ENCODE results near the gene PITX1. TPM values are rescaled to one million over a fixed set of nuclear protein-coding genes. Genes with fewer than 3 reads are reported as not detected.

The PITX1 gene
- total RNA-seq, 1 experiment from 2014 or later: 31.0 TPM

DNA sequence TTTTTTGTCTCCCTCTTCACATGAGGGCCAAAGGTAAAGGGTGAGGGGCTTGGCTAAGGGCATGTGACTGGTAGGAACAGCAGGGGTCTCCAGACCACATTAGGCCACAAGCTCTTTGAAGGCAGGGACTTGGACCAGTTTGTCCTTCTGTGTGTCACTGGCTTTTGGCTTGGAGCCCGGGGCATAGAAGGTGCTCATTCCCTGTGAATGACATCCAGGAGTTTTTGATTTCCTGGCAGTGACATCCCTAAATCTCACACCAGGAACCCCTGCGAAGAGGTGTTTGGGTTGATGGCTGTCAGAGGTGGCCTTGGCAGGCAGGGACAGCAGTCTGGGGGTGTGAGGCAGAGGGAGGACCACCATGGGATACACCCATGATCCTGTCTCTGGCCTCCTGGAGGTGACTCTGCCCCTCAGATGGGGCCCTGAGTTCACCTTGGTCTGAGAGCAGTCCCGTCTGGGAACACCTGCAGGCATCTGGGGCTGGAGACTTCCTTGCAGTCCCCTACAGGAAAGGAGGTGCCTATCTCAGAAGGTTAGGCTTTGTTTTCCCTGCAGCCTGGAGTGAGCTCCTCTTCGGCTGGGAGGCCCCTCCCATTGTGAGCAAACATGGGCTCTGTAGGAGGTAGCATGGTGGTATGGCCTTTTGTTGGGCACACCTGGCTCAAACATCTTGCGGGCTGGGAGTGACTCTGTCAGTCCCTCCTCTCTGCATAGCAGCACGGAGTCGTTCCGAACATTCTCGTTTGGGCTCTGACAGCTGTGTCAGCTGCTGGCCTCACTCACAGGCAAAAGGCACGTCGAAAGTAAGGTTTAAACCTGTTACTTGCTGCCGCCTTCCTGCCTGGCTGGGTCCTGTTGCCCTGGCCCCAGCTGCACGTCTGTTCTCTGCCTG is 38.6 kb upstream of the PITX1 start:
- H3K9ac ChIP-seq (ENCODE audit: low read length): no peak overlapping the region
- ChIA-PET RAD21 (ENCODE audit: low non-redundant PET in 1 of 2, low total read pairs in 2 of 2, uncharacterized antibody in 2 of 2, unreplicated experiment in 2 of 2) (no interaction called here), CTCF (no interaction called here), POLR2A (interaction anchor here (0.6 kb wide), 1 partner anchor 10 kb away, joined by 3 read pairs; no protein-coding TSS in a partner anchor)
- DNase-seq (ENCODE audit: low read depth, low spot score): no peak
- no peak overlapping the region for H3K27ac ChIP-seq (ENCODE audit: low read depth, low read length)
- BruUV-seq (replicated peaks): no TSS peak
- H4K20me1 ChIP-seq (ENCODE audit: insufficient read depth): no peaks in the 10 kb centered on the region
- TF ChIP-seq ZNF274 (IDR thresholded peaks at IDR 0.05; ENCODE audit: low read depth, low read length): no peak
- TF ChIP-seq YY1 (IDR thresholded peaks at IDR 0.05; ENCODE audit: extremely low read depth, insufficient replicate concordance, low read depth, low read length): no peak
- no peak for TF ChIP-seq ZBTB33 (IDR thresholded peaks at IDR 0.05; ENCODE audit: extremely low read depth, insufficient replicate concordance, low read length)
- no peak for TF ChIP-seq EGR1 (IDR thresholded peaks at IDR 0.05; ENCODE audit: low read depth)
- TF ChIP-seq EZH2 (IDR thresholded peaks at IDR 0.05): no peak
- no peak for TF ChIP-seq ELF1 (IDR thresholded peaks at IDR 0.05; ENCODE audit: borderline replicate concordance, low read depth)
- no peak for TF ChIP-seq SRF (IDR thresholded peaks at IDR 0.05; ENCODE audit: low read depth)
- no peak for TF ChIP-seq ZFX (IDR thresholded peaks at IDR 0.05)
- no peak for TF ChIP-seq CTCF (IDR thresholded peaks at IDR 0.05 in 2 of 3, conservative IDR thresholded peaks at IDR 0.05 in 1 of 3; ENCODE audit: borderline replicate concordance in 1 of 3, insufficient read depth in 1 of 3, low read depth in 2 of 3, low read length in 2 of 3)
- no peak for TF ChIP-seq RAD21 (IDR thresholded peaks at IDR 0.05; ENCODE audit: low read depth)
- no peak for TF ChIP-seq FOSL1 (IDR thresholded peaks at IDR 0.05; ENCODE audit: low read depth)
- no peak for TF ChIP-seq JUND (IDR thresholded peaks at IDR 0.05)
- no peaks in the 10 kb centered on the region for H3K27me3 ChIP-seq (ENCODE audit: insufficient read depth, low read length)
- H3K4me1 ChIP-seq (ENCODE audit: control insufficient read depth in 1 of 2, insufficient read depth in 2 of 2, low read length in 2 of 2): no peaks in the 10 kb centered on the region
- intact Hi-C loops (cut with micrococcal nuclease): no loop called here
- H3K4me2 ChIP-seq (ENCODE audit: low read length): no peak overlapping the region
- no peaks in the 10 kb centered on the region for H3K9me2 ChIP-seq (ENCODE audit: insufficient read depth)
- H3K4me3 ChIP-seq (replicated peaks in 1 of 2; ENCODE audit: low read depth in 1 of 2, low read length in 2 of 2): no peak overlapping the region
- H3K79me2 ChIP-seq (ENCODE audit: insufficient read depth, low read length): no peaks in the 10 kb centered on the region
- no peaks in the 10 kb centered on the region for H3K9me3 ChIP-seq (ENCODE audit: control insufficient read depth in 1 of 2, insufficient read depth in 1 of 2, low read depth in 1 of 2, low read length in 2 of 2)
- no peak for ATAC-seq
- no peak overlapping the region for H2AFZ ChIP-seq (ENCODE audit: low read depth, low read length, poor library complexity, severe bottlenecking)
- H3K36me3 ChIP-seq (ENCODE audit: control insufficient read depth in 1 of 2, insufficient read depth in 2 of 2, low read length in 2 of 2): no peaks in the 10 kb centered on the region
